MM.1S (cell line): ENCODE data around the gene PABPC3.

Experiments
- DNase-seq: peaks from one replicate; pipeline ENCODE4 v3.0.0-alpha.2; 2015
- H2AFZ ChIP-seq: fragments of 300-600 bp; sonication (generic); 2 replicates; pipeline ENCODE4 v1.6.0; 2016; ENCODE audit warnings: antibody characterized with exemption, low read length
- H3F3A ChIP-seq: fragments of 300-600 bp; sonication (generic); 2 replicates; pipeline ENCODE4 v1.6.1; 2016; ENCODE audit warnings: mild to moderate bottlenecking, antibody characterized with exemption, low read length, moderate library complexity, mixed read lengths; ENCODE audit not compliant: insufficient read depth
- H3K27ac ChIP-seq: fragments of 300-600 bp; sonication (generic); 2 replicates; pipeline ENCODE4 v1.5.1; 2016; ENCODE audit warnings: mild to moderate bottlenecking, low read length
- H3K27me3 ChIP-seq: fragments of 300-600 bp; sonication (generic); replicated peaks from 2 replicates; pipeline ENCODE4 v1.6.0; 2016; ENCODE audit warnings: low read length; ENCODE audit not compliant: insufficient read depth
- H3K36me3 ChIP-seq: fragments of 300-600 bp; sonication (generic); replicated peaks from 2 replicates; pipeline ENCODE4 v1.6.1; 2016; ENCODE audit warnings: mild to moderate bottlenecking, low read length, mixed read lengths; ENCODE audit not compliant: insufficient read depth
- H3K4me1 ChIP-seq: fragments of 300-600 bp; sonication (generic); 2 replicates; pipeline ENCODE4 v1.6.1; 2016; ENCODE audit warnings: low read length, mixed read lengths
- H3K4me2 ChIP-seq: fragments of 300-600 bp; sonication (generic); 2 replicates; pipeline ENCODE4 v1.6.0; 2016; ENCODE audit warnings: low read depth, low read length
- H3K4me3 ChIP-seq: fragments of 300-600 bp; sonication (generic); 2 replicates; pipeline ENCODE4 v1.5.1; 2016; ENCODE audit warnings: low read length, mixed read lengths
- H3K79me2 ChIP-seq: fragments of 300-600 bp; sonication (generic); 2 replicates; pipeline ENCODE4 v1.6.1; 2016; ENCODE audit warnings: mixed run types, low read length, mixed read lengths
- H3K9ac ChIP-seq: fragments of 300-600 bp; sonication (generic); 2 replicates; pipeline ENCODE4 v1.6.1; 2016; ENCODE audit warnings: low read length, mixed read lengths
- H3K9me2 ChIP-seq: fragments of 300-600 bp; sonication (generic); replicated peaks from 2 replicates; pipeline ENCODE4 v1.6.1; 2016; ENCODE audit warnings: mild to moderate bottlenecking, low read length, mixed read lengths; ENCODE audit not compliant: insufficient read depth
- H3K9me3 ChIP-seq: fragments of 300-600 bp; sonication (generic); replicated peaks from 2 replicates; pipeline ENCODE4 v1.6.1; 2016; ENCODE audit warnings: mild to moderate bottlenecking, low read length, mixed read lengths; ENCODE audit not compliant: insufficient read depth
- H4K20me1 ChIP-seq: fragments of 300-600 bp; sonication (generic); 2 replicates; pipeline ENCODE4 v1.6.1; 2016; ENCODE audit warnings: mild to moderate bottlenecking, low read length, moderate library complexity, mixed read lengths; ENCODE audit not compliant: insufficient read depth
- EZH2 ChIP-seq: fragments of 300-600 bp; sonication (generic); optimal IDR thresholded peaks from 2 replicates; pipeline ENCODE3; 2017; ENCODE audit warnings: low read depth, mild to moderate bottlenecking, antibody characterized with exemption, low read length, mixed read lengths
- EZH2phosphoT487 ChIP-seq: fragments of 300-600 bp; sonication (generic); IDR thresholded peaks from 2 replicates; pipeline ENCODE4 v1.6.1; 2018; ENCODE audit warnings: antibody characterized with exemption, low read length
- TF ChIP-seq, protein P1 (sequence below): fragments of 300-600 bp; sonication (generic); IDR thresholded peaks from 2 replicates; pipeline ENCODE4 v1.5.1; 2016; ENCODE audit warnings: antibody characterized with exemption, low read length, mixed read lengths

The PABPC3 gene

DNA sequence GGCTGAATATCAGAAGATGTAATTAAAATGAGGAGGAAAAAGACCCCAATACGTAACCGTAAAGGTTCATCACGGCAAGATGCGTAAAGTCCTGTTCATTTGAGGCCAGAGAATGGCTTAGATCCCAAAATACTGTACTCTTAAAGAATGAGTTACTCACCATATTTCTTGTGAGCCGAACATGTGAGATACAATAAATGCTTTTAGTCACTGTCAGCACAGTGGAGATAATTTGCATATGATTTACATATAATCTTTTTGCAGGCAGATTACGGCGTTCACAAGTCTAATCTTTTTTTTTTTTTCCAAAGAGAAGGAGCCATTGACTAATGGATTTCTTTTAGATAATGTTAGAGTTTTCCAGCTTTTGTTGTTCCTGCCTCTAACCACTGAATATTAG is 47.8 kb downstream of the PABPC3 start:
- Histone ChIP-seq H3K9me2 (no peaks in the 10 kb centered on the region), H3K79me2 (no peaks in the 10 kb centered on the region), H3K36me3 (no peaks in the 10 kb centered on the region), H2AFZ (no peak overlapping the region), H3K9me3 (no peaks in the 10 kb centered on the region), H3K4me3 (no peak overlapping the region), H3K9ac (no peak overlapping the region), H3K4me2 (no peak overlapping the region), H3K4me1 (no peaks in the 10 kb centered on the region), H4K20me1 (no peaks in the 10 kb centered on the region), H3F3A (no peaks in the 10 kb centered on the region), H3K27me3 (no peaks in the 10 kb centered on the region), H3K27ac (no peak overlapping the region)
- DNase-seq, result no peak
- TF ChIP-seq EZH2, result no peak
- TF ChIP-seq, protein P1, sequence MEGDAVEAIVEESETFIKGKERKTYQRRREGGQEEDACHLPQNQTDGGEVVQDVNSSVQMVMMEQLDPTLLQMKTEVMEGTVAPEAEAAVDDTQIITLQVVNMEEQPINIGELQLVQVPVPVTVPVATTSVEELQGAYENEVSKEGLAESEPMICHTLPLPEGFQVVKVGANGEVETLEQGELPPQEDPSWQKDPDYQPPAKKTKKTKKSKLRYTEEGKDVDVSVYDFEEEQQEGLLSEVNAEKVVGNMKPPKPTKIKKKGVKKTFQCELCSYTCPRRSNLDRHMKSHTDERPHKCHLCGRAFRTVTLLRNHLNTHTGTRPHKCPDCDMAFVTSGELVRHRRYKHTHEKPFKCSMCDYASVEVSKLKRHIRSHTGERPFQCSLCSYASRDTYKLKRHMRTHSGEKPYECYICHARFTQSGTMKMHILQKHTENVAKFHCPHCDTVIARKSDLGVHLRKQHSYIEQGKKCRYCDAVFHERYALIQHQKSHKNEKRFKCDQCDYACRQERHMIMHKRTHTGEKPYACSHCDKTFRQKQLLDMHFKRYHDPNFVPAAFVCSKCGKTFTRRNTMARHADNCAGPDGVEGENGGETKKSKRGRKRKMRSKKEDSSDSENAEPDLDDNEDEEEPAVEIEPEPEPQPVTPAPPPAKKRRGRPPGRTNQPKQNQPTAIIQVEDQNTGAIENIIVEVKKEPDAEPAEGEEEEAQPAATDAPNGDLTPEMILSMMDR, result no peak
- TF ChIP-seq EZH2phosphoT487, result no peak

DNA sequence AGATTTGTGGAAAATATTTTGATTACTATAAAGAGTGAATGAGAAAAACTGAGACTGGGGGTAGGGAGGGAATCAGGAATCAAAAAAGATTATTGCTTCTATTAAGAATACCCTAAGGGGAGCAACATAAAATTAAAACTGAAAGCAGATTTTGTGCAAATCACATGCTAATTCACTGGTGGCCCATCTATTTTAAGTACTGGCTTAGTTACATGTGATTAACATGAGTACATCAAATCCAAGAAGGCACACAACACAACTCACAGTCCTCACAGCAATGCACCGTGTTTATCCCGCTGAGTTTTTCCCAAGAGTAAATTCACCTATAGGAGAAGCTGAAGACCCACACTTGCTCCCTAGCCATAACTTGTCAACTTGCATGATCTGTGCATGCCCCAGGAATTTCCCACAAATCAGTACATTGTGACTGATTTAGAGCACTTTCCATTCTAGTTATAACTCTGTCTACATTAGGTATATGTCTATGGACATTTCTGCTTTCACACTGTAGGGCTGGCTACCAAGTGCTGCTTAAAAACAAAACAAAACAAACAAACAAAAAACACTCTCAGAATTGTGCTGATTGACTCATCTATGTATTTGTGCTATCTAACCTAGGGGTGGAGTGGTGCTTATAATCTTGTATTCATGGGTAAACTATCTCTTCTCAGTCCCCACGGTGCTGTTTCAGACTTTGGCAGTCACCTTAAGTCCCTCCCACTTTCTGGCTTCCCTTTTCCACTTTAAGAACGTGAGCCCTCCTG is 51.9 kb downstream of the PABPC3 start:
- Histone ChIP-seq H3K79me2 (no peaks in the 10 kb centered on the region), H2AFZ (no peak overlapping the region), H3K4me1 (no peaks in the 10 kb centered on the region), H3K9me2 (no peaks in the 10 kb centered on the region), H3F3A (no peaks in the 10 kb centered on the region), H3K9ac (no peak overlapping the region), H4K20me1 (no peaks in the 10 kb centered on the region), H3K4me3 (no peak overlapping the region), H3K27ac (no peak overlapping the region), H3K36me3 (no peaks in the 10 kb centered on the region), H3K9me3 (no peaks in the 10 kb centered on the region), H3K27me3 (no peaks in the 10 kb centered on the region), H3K4me2 (no peak overlapping the region)
- no peak for DNase-seq
- TF ChIP-seq, protein P1, result no peak
- TF ChIP-seq EZH2phosphoT487, result no peak

DNA sequence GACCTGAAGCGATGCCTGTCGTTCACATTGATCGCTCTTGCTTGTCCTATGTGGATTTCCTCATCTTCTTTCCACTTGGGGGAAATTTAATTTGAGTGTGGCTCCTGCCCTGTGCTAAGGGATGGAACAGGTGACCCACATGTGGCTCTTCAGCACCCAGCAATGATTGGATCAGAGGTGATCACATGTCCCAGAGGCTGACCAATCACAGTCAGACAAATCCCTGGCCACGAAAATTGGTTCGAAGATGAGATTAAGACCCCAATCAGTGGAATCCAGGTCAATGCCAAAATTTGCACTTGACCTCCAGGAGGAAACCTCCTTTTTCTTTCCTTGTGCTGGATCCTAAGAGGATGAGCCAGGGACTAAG is 52.5 kb downstream of the PABPC3 start:
- H4K20me1 ChIP-seq, result no peaks in the 10 kb centered on the region
- no peaks in the 10 kb centered on the region for H3K9me2 ChIP-seq
- no peak for DNase-seq
- H3K4me3 ChIP-seq, result no peak overlapping the region
- H3K9me3 ChIP-seq, result no peaks in the 10 kb centered on the region
- no peak overlapping the region for H2AFZ ChIP-seq
- TF ChIP-seq EZH2 (no peak), EZH2phosphoT487 (no peak)
- TF ChIP-seq, protein P1, result no peak
- H3F3A ChIP-seq, result no peaks in the 10 kb centered on the region
- no peak overlapping the region for H3K27ac ChIP-seq
- H3K27me3 ChIP-seq, result no peaks in the 10 kb centered on the region
- H3K79me2 ChIP-seq, result no peaks in the 10 kb centered on the region
- H3K4me1 ChIP-seq, result peaks cover under 1% of the 10 kb centered on the region; the same call in 1 of the 2 replicates
- H3K36me3 ChIP-seq, result no peaks in the 10 kb centered on the region
- no peak overlapping the region for H3K4me2 ChIP-seq
- no peak overlapping the region for H3K9ac ChIP-seq
